Smooth muscle cell (in vitro differentiated cells): ENCODE results near the gene HORMAD1. TPM values are rescaled to one million over a fixed set of nuclear protein-coding genes. Genes with fewer than 3 reads are reported as not detected.
"Not testable (repeated sequence)": the region's sequence is repeated elsewhere in the genome, so short reads cannot be mapped to it uniquely, and the experiment has no call there.

Experiments used
- DNase-seq: peaks from one replicate; lab custom pipeline; 2025; ENCODE audit not compliant: unreplicated experiment; lab: John Stamatoyannopoulos, UW
- H2AFZ ChIP-seq: fragments of 200-600 bp; sonication (generic); 2 replicates; pipeline ENCODE4 v1.6.0; 2016; ENCODE audit warnings: antibody characterized with exemption, low read depth, mild to moderate bottlenecking
- H3F3A ChIP-seq: fragments of 200-600 bp; sonication (generic); 2 replicates; pipeline ENCODE4 v1.6.0; 2017; ENCODE audit warnings: antibody characterized with exemption, low read depth
- H3K27ac ChIP-seq: fragments of 200-600 bp; sonication (generic); 2 replicates; pipeline ENCODE4 v1.5.1; 2016; ENCODE audit warnings: low read depth, mild to moderate bottlenecking
- H3K27me3 ChIP-seq: fragments of 200-600 bp; sonication (generic); 2 replicates; pipeline ENCODE4 v1.6.1; 2016; ENCODE audit warnings: low read depth, mild to moderate bottlenecking
- H3K36me3 ChIP-seq: fragments of 200-600 bp; sonication (generic); 2 replicates; pipeline ENCODE4 v1.5.1; 2016; ENCODE audit warnings: low read depth
- H3K4me1 ChIP-seq: fragments of 200-600 bp; sonication (generic); 2 replicates; pipeline ENCODE4 v1.5.1; 2016; ENCODE audit warnings: low read depth
- H3K4me2 ChIP-seq: fragments of 200-600 bp; sonication (generic); 2 replicates; pipeline ENCODE4 v1.6.0; 2016; ENCODE audit warnings: mild to moderate bottlenecking
- H3K4me3 ChIP-seq: fragments of 200-600 bp; sonication (generic); 2 replicates; pipeline ENCODE4 v1.5.1; 2016; ENCODE audit warnings: mild to moderate bottlenecking
- H3K79me2 ChIP-seq: fragments of 200-600 bp; sonication (generic); 2 replicates; pipeline ENCODE4 v1.6.0; 2016; ENCODE audit warnings: low read depth, mild to moderate bottlenecking
- H3K9ac ChIP-seq: fragments of 200-600 bp; sonication (generic); 2 replicates; pipeline ENCODE4 v1.6.0; 2016; ENCODE audit warnings: low read depth
- H3K9me3 ChIP-seq: fragments of 200-600 bp; sonication (generic); replicated peaks from 2 replicates; pipeline ENCODE4 v1.5.1; 2016; ENCODE audit warnings: low read depth
- H4K20me1 ChIP-seq: fragments of 200-600 bp; sonication (generic); 2 replicates; pipeline ENCODE4 v1.6.0; 2016; ENCODE audit warnings: low read depth
- WGBS: methylation state at CpG from one replicate; pipeline ENCODE4 v1.1.7; 2016; ENCODE audit warnings: low lambda C conversion rate; 5-methylcytosine and 5-hydroxymethylcytosine counted together
- polyA plus RNA-seq: library from polyadenylated mRNA; unstranded; fragments of >200 nt; fragmentation: Nextera tagmentation; extraction: Ambion mirVana; gene quantifications from 2 replicates; pipeline ENCODE4 v1.2.1, GENCODE V29; 2016
- total RNA-seq: library from RNA; depleted of rRNA; stranded (reverse); fragments of >200 nt; gene quantifications from 2 replicates; pipeline ENCODE4 v1.2.3, GENCODE V29; 2014
- TF ChIP-seq, protein P1 (sequence below): fragments of 200-600 bp; sonication (generic); IDR thresholded peaks from 2 replicates; pipeline ENCODE4 v1.5.1; 2017; ENCODE audit warnings: borderline replicate concordance, mild to moderate bottlenecking, antibody characterized with exemption; ENCODE audit not compliant: insufficient read depth, poor library complexity, severe bottlenecking

The HORMAD1 gene
- total and polyA plus RNA-seq, 2 experiments from 2014 or later: not detected

GRCh38 chr1:150660584-150660983, 60.1 kb downstream of the HORMAD1 start:
- Histone ChIP-seq H2AFZ (no peak overlapping the region), H3K79me2 (no peaks in the 10 kb centered on the region), H3K9me3 (no peaks in the 10 kb centered on the region), H3K36me3 (peaks cover 6% of the 10 kb centered on the region), H3K27me3 (no peaks in the 10 kb centered on the region), H4K20me1 (no peaks in the 10 kb centered on the region), H3K27ac (no peak overlapping the region), H3K9ac (no peak overlapping the region), H3F3A (no peaks in the 10 kb centered on the region), H3K4me3 (no peak overlapping the region), H3K4me2 (no peak overlapping the region), H3K4me1 (no peaks in the 10 kb centered on the region)
- DNase-seq: no peak
- TF ChIP-seq, protein P1, sequence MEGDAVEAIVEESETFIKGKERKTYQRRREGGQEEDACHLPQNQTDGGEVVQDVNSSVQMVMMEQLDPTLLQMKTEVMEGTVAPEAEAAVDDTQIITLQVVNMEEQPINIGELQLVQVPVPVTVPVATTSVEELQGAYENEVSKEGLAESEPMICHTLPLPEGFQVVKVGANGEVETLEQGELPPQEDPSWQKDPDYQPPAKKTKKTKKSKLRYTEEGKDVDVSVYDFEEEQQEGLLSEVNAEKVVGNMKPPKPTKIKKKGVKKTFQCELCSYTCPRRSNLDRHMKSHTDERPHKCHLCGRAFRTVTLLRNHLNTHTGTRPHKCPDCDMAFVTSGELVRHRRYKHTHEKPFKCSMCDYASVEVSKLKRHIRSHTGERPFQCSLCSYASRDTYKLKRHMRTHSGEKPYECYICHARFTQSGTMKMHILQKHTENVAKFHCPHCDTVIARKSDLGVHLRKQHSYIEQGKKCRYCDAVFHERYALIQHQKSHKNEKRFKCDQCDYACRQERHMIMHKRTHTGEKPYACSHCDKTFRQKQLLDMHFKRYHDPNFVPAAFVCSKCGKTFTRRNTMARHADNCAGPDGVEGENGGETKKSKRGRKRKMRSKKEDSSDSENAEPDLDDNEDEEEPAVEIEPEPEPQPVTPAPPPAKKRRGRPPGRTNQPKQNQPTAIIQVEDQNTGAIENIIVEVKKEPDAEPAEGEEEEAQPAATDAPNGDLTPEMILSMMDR: no peak
- 75% methylated on average over 4 of the region's 4 CpGs for WGBS

DNA sequence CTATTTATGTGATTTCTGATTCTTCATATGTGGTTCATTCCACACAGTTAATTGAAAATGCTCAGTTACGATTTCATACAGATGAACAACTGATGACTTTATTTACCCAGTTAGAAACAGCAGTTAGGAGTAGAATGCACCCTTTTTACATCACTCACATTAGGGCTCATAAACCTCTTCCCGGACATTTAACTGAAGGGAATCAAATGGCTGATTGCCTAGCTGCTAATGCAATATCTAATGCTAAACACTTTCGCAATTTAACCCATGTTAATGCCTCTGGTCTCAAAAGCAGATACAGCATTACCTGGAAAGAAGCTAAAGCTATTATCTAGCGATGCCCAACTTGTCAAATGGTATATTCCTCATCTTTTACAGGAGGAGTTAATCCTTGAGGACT, 63.6 kb downstream of the HORMAD1 start:
- H3K36me3 ChIP-seq, H3K27me3 ChIP-seq, H3K79me2 ChIP-seq, DNase-seq, H3K4me2 ChIP-seq, H3K4me1 ChIP-seq, H3F3A ChIP-seq, H4K20me1 ChIP-seq, H3K27ac ChIP-seq, H2AFZ ChIP-seq, H3K9ac ChIP-seq, H3K4me3 ChIP-seq, H3K9me3 ChIP-seq: not testable (repeated sequence)
- WGBS: 94% methylated on average over 4 of the region's 4 CpGs

DNA sequence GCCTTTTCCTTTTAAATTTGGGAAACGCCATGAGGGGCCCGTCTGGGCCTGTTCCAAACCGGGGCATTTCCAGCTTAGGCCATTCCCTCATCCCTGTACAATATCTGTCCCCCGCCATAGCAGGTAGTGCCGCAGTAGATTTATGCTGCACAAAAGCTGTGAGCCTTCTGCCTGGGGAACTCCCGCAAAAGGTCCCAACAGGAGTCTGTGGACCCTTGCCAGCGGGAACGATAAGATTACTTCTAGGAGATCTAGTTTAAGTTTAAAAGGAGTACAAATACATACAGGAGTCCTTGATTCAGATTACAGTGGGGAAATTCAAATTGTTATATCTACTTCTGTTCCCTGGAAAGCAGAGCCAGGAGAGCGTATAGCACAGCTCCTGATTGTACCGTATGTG, 66.1 kb downstream of the HORMAD1 start:
- H3K79me2 ChIP-seq, H3F3A ChIP-seq, H3K36me3 ChIP-seq, H3K4me1 ChIP-seq, H3K27me3 ChIP-seq, H3K4me2 ChIP-seq, H4K20me1 ChIP-seq, DNase-seq, H3K9ac ChIP-seq, H2AFZ ChIP-seq, H3K9me3 ChIP-seq, H3K27ac ChIP-seq, H3K4me3 ChIP-seq: not testable (repeated sequence)
- 99% methylated on average over 10 of the region's 10 CpGs for WGBS

GRCh38 chr1:150650193-150650592, 70.5 kb downstream of the HORMAD1 start:
- no peaks in the 10 kb centered on the region for H3K79me2 ChIP-seq
- no peaks in the 10 kb centered on the region for H3K27me3 ChIP-seq
- peaks cover 8% of the 10 kb centered on the region for H4K20me1 ChIP-seq
- no peaks in the 10 kb centered on the region for H3K36me3 ChIP-seq
- no peak overlapping the region for H3K9ac ChIP-seq
- H3K4me1 ChIP-seq: no peaks in the 10 kb centered on the region
- no peaks in the 10 kb centered on the region for H3K9me3 ChIP-seq
- no peak overlapping the region for H3K4me3 ChIP-seq
- peak overlapping the region; percentile 37 for H3K27ac ChIP-seq
- TF ChIP-seq, protein P1: no peak
- H2AFZ ChIP-seq: no peak overlapping the region
- H3K4me2 ChIP-seq: no peak overlapping the region
- H3F3A ChIP-seq: no peaks in the 10 kb centered on the region
- no peak for DNase-seq
- 86% methylated on average over 1 of the region's 1 CpG for WGBS

- 94% methylated on average over 5 of the region's 5 CpGs for WGBS
- Histone ChIP-seq H4K20me1 (peaks cover 8% of the 10 kb centered on the region), H3K4me3 (no peak overlapping the region), H3K4me1 (no peaks in the 10 kb centered on the region), H3F3A (no peaks in the 10 kb centered on the region), H3K27me3 (no peaks in the 10 kb centered on the region), H2AFZ (no peak overlapping the region), H3K9me3 (no peaks in the 10 kb centered on the region), H3K36me3 (no peaks in the 10 kb centered on the region), H3K9ac (no peak overlapping the region), H3K4me2 (no peak overlapping the region), H3K27ac (peak overlapping the region; percentile 37), H3K79me2 (no peaks in the 10 kb centered on the region)
- DNase-seq: no peak
- TF ChIP-seq, protein P1: no peak
Observed at GRCh38 chr1:150649441-150650075, 71.1 kb downstream of the HORMAD1 start.
